GM11168 (cell line): ENCODE data around the gene A2M.

Source experiments
- in situ Hi-C: fragments of 300-500 bp; cut with MboI; formaldehyde crosslinking; loops from one replicate; pipeline ENCODE4 v1.12.0; 2022; ENCODE audit warnings: low sequenced_read_pairs; ENCODE audit not compliant: unreplicated experiment

The A2M gene

GRCh38 chr12:9047105-9047504 lies 68.6 kb downstream of the A2M start:
- in situ Hi-C loops, result loop anchor here (10.0 kb wide), 1 partner anchor 372 kb away; no protein-coding TSS in a partner anchor

GRCh38 chr12:9043766-9044165 lies 72.0 kb downstream of the A2M start:
- in situ Hi-C loops, result loop anchor here (5.0 to 10.0 kb wide), 2 partner anchors 81 to 369 kb away; no protein-coding TSS in a partner anchor

- in situ Hi-C loops, result loop anchor here (5.0 to 10.0 kb wide), 2 partner anchors 79 to 367 kb away; no protein-coding TSS in a partner anchor
Measured at GRCh38 chr12:9041321-9041720, 74.4 kb downstream of the A2M start.

- in situ Hi-C loops, result loop anchor here (5.0 to 10.0 kb wide), 2 partner anchors 78 to 366 kb away; no protein-coding TSS in a partner anchor
Measured at GRCh38 chr12:9040484-9041186, 75.1 kb downstream of the A2M start.

DNA sequence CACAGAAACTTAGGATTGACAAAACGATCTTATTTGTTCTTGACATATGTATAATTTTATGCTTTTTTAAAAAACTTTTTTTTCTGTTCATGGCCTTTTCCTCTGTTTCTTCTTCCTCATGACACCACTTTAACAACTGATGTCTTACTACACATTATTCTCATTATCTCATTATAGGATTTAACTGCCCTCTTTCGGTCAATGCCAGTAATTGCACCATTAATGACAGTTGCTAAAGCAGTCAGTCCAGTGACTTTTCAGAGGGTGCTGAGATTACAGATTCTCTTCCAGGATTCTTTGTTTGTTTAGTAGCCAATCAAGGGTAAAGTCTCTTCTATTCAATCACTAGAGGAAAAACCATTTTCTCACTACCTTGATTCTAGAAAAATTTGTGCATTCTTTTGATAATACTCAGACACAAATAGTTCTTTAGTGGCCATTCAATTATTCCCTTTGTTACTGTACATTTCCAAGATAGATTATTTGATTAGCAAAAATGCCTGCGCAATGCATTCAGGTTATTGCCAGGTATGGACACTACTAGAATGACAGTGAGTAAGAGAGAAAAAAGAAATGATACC lies 76.2 kb downstream of the A2M start:
- in situ Hi-C loops, result no loop called here

GRCh38 chr12:9037431-9037830 lies 78.3 kb downstream of the A2M start:
- in situ Hi-C loops, result no loop called here

- in situ Hi-C loops, result no loop called here
Measured at GRCh38 chr12:9036227-9036626, 79.5 kb downstream of the A2M start.

GRCh38 chr12:9034095-9034494 lies 81.6 kb downstream of the A2M start:
- in situ Hi-C loops, result no loop called here

GRCh38 chr12:9033265-9033887 lies 82.3 kb downstream of the A2M start:
- in situ Hi-C loops, result no loop called here

- in situ Hi-C loops, result no loop called here
Measured at GRCh38 chr12:9032202-9032964, 83.3 kb downstream of the A2M start.

DNA sequence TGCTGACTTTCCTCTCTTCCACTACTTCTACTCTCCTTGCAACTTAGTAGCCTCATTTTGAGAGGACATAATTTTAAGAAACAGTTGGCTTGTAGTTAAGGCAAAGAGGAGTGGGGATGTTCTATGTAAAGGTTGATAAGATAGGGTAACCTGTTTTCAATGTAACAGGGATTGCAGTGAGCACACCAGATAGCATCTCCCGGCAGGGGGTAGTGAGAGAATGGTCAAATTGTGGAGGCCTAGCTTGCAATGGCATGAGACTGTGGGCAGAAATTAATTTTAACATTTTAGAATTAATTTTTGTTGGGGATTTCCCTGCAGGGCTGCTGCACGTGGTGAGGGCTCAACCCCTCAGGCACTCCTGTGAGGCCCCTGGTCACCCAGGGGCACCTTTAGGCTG lies 84.9 kb downstream of the A2M start:
- in situ Hi-C loops, result no loop called here

DNA sequence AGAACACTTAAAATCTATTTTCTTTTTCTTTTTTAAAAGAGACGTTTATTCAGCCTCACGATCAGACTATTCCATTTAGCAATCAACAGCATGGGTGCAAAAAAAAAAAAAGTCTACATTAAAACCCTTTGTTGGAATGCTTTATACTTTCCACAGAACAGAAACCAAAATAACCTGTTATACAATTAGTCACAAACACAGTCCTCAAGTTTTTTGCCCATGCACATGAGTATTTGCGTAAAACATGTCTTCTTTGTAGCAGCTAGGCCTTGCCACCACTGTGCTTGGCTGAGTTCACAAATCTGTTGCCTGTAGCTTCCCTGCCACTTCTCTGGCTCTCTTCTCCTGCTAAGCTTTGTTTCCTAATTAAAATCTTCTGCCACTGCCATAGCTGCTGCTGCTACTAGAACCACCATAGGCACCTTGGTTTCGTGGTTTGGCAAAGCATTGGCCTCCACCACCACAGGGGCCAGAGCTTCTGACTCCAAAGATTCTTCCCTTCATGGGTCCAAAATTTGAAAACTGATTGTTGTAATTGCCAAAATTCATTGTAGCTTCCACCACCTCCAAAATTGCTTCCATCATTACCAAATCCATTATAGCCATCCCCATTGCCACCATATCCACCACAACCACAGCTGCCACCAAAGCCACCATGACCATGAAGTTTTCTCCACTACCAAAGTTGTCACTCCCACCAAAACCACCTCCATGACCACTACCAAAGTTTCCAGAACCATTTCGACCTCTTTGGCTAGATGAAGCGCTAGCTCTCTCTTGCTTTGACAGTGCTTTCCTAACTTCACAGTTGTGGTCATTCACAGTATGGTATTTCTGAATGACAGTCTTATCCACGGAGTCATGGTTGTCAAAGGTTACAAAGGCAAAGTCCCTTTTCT lies 88.3 kb downstream of the A2M start:
- in situ Hi-C loops, result no loop called here

GRCh38 chr12:9024512-9024911 lies 91.2 kb downstream of the A2M start:
- in situ Hi-C loops, result no loop called here

- in situ Hi-C loops, result no loop called here
Measured at GRCh38 chr12:9022592-9022991, 93.1 kb downstream of the A2M start.
